T-helper 1 cell treated with Interleukin-12 subunit alpha and Interleukin-12 subunit beta and Interleukin-4 antibody, amounts not matched to agents 30 μg/mL and 1 μg/mL, for 36 hours (primary cell): ENCODE data around the gene LDOC1.

Source experiments
- H3K27ac Mint-ChIP-seq: one replicate; pipeline ENCODE4 v1.8.0; 2021; ENCODE audit warnings: mild to moderate bottlenecking, mixed read lengths
- H3K27me3 Mint-ChIP-seq: one replicate; pipeline ENCODE4 v1.8.0; 2021; ENCODE audit warnings: low read depth, mixed read lengths
- H3K36me3 Mint-ChIP-seq: one replicate; pipeline ENCODE4 v1.8.0; 2021; ENCODE audit warnings: low read depth, mixed read lengths
- H3K4me1 Mint-ChIP-seq: one replicate; pipeline ENCODE4 v1.8.0; 2021; ENCODE audit warnings: low read depth, mixed read lengths
- H3K4me3 Mint-ChIP-seq: one replicate; pipeline ENCODE4 v1.8.0; 2021; ENCODE audit warnings: mild to moderate bottlenecking, moderate library complexity, mixed read lengths
- H3K9me3 Mint-ChIP-seq: one replicate; pipeline ENCODE4 v1.8.0; 2021; ENCODE audit warnings: mixed read lengths

LDOC1 gene

GRCh38 chrX:141127146-141127545, 49.8 kb downstream of the LDOC1 start:
- H3K36me3 Mint-ChIP-seq: no peaks in the 10 kb centered on the region
- no peak overlapping the region for H3K27ac Mint-ChIP-seq
- no peaks in the 10 kb centered on the region for H3K27me3 Mint-ChIP-seq
- no peaks in the 10 kb centered on the region for H3K4me1 Mint-ChIP-seq
- no peak overlapping the region for H3K4me3 Mint-ChIP-seq
- H3K9me3 Mint-ChIP-seq: no peaks in the 10 kb centered on the region
